ENCODE measurements around the gene SHISA9.

Gene SHISA9

GRCh38 chr16:12906765-12907516, 5.5 kb downstream of the SHISA9 start:
- no peak overlapping the region for H2AFZ ChIP-seq (ENCODE audit: low read length)
- H3K9me3 ChIP-seq (ENCODE audit: insufficient read depth, low read depth, low read length), result no peaks in the 10 kb centered on the region
- no peaks in the 10 kb centered on the region for H3F3A ChIP-seq (ENCODE audit: low read depth)
- H3K9me2 ChIP-seq (replicated peaks; ENCODE audit: low read depth, low read length), result no peaks in the 10 kb centered on the region
- no peaks in the 10 kb centered on the region for H3K79me2 ChIP-seq (ENCODE audit: insufficient read depth, low read length)
- no peaks in the 10 kb centered on the region for H4K20me1 ChIP-seq (ENCODE audit: insufficient read depth, low read length, poor library complexity, severe bottlenecking)
- no peak overlapping the region for H3K4me3 ChIP-seq (ENCODE audit: low read length, poor library complexity, severe bottlenecking)
- H3K4me1 ChIP-seq (ENCODE audit: insufficient read depth, low read length, poor library complexity, severe bottlenecking), result no peaks in the 10 kb centered on the region
- no peak overlapping the region for H3K4me2 ChIP-seq (ENCODE audit: low read depth, low read length, poor library complexity, severe bottlenecking)
- H3K36me3 ChIP-seq (ENCODE audit: insufficient read depth, low read length), result no peaks in the 10 kb centered on the region
- H3K27me3 ChIP-seq (ENCODE audit: insufficient read depth, low read length, poor library complexity, severe bottlenecking), result no peaks in the 10 kb centered on the region
- TF ChIP-seq EZH2phosphoT487 (IDR thresholded peaks at IDR 0.05; ENCODE audit: borderline replicate concordance) (no peak), CTCF (conservative IDR thresholded peaks at IDR 0.05; ENCODE audit: low read length) (no peak)
- H3K9ac ChIP-seq (ENCODE audit: low read depth, low read length, poor library complexity, severe bottlenecking), result no peak overlapping the region

- Histone ChIP-seq H3K4me2 (ENCODE audit: low read depth, low read length, poor library complexity, severe bottlenecking) (no peak overlapping the region), H3K27me3 (ENCODE audit: insufficient read depth, low read length, poor library complexity, severe bottlenecking) (no peaks in the 10 kb centered on the region), H3K9me3 (ENCODE audit: insufficient read depth, low read depth, low read length) (no peaks in the 10 kb centered on the region), H3F3A (ENCODE audit: low read depth) (no peaks in the 10 kb centered on the region), H3K9me2 (replicated peaks; ENCODE audit: low read depth, low read length) (no peaks in the 10 kb centered on the region), H3K4me3 (ENCODE audit: low read length, poor library complexity, severe bottlenecking) (no peak overlapping the region), H3K4me1 (ENCODE audit: insufficient read depth, low read length, poor library complexity, severe bottlenecking) (no peaks in the 10 kb centered on the region), H2AFZ (ENCODE audit: low read length) (no peak overlapping the region), H3K36me3 (ENCODE audit: insufficient read depth, low read length) (no peaks in the 10 kb centered on the region), H4K20me1 (ENCODE audit: insufficient read depth, low read length, poor library complexity, severe bottlenecking) (no peaks in the 10 kb centered on the region), H3K9ac (ENCODE audit: low read depth, low read length, poor library complexity, severe bottlenecking) (no peak overlapping the region), H3K79me2 (ENCODE audit: insufficient read depth, low read length) (no peaks in the 10 kb centered on the region)
- TF ChIP-seq EZH2phosphoT487 (IDR thresholded peaks at IDR 0.05; ENCODE audit: borderline replicate concordance), result no peak
- no peak for TF ChIP-seq CTCF (conservative IDR thresholded peaks at IDR 0.05; ENCODE audit: low read length)
These were observed 6.4 kb downstream of the SHISA9 start for GRCh38 chr16:12907670-12908233.

GRCh38 chr16:12917246-12917645, 15.8 kb downstream of the SHISA9 start:
- no peaks in the 10 kb centered on the region for H3K27me3 ChIP-seq (ENCODE audit: insufficient read depth, low read length, poor library complexity, severe bottlenecking)
- no peaks in the 10 kb centered on the region for H4K20me1 ChIP-seq (ENCODE audit: insufficient read depth, low read length, poor library complexity, severe bottlenecking)
- H3K4me1 ChIP-seq (ENCODE audit: insufficient read depth, low read length, poor library complexity, severe bottlenecking), result no peaks in the 10 kb centered on the region
- H3K4me3 ChIP-seq (ENCODE audit: low read length, poor library complexity, severe bottlenecking), result no peak overlapping the region
- H2AFZ ChIP-seq (ENCODE audit: low read length), result no peak overlapping the region
- H3K9ac ChIP-seq (ENCODE audit: low read depth, low read length, poor library complexity, severe bottlenecking), result no peak overlapping the region
- no peaks in the 10 kb centered on the region for H3K79me2 ChIP-seq (ENCODE audit: insufficient read depth, low read length)
- H3K9me3 ChIP-seq (ENCODE audit: insufficient read depth, low read depth, low read length), result no peaks in the 10 kb centered on the region
- no peaks in the 10 kb centered on the region for H3K36me3 ChIP-seq (ENCODE audit: insufficient read depth, low read length)
- no peaks in the 10 kb centered on the region for H3K9me2 ChIP-seq (replicated peaks; ENCODE audit: low read depth, low read length)
- TF ChIP-seq CTCF (conservative IDR thresholded peaks at IDR 0.05; ENCODE audit: low read length) (no peak), EZH2phosphoT487 (IDR thresholded peaks at IDR 0.05; ENCODE audit: borderline replicate concordance) (no peak)
- no peaks in the 10 kb centered on the region for H3F3A ChIP-seq (ENCODE audit: low read depth)
- no peak overlapping the region for H3K4me2 ChIP-seq (ENCODE audit: low read depth, low read length, poor library complexity, severe bottlenecking)

Measured in Loucy (cell line).